A673 (cell line): ENCODE data around the gene KANK4. TPM values are rescaled to one million over a fixed set of nuclear protein-coding genes. Genes with fewer than 3 reads are reported as not detected.

Source experiments
- BruUV-seq: library from RNA; stranded (reverse); fragments of 400-500 nt; replicated peaks from 2 replicates; lab custom pipeline; 2021; lab: Mats Ljungman, UMichigan
- CTCF ChIA-PET: fragments of 300-600 bp; sonication (Branson Sonifier 250); formaldehyde crosslinking; loops from one replicate; lab custom pipeline; 2022; ENCODE audit warnings: antibody characterized with exemption; lab: Charles Lee
- POLR2A ChIA-PET: fragments of 300-600 bp; sonication (Branson Sonifier 250); formaldehyde crosslinking; loops from one replicate; lab custom pipeline; 2022; ENCODE audit warnings: antibody characterized with exemption; ENCODE audit not compliant: low non-redundant PET; lab: Charles Lee
- DNase-seq: peaks from one replicate; pipeline ENCODE4 v3.0.0-alpha.2; 2015; ENCODE audit warnings: low spot score
- H3K27ac ChIP-seq: fragments of 200-600 bp; sonication (generic); 2 replicates; pipeline ENCODE4 v1.5.1; 2016; ENCODE audit warnings: mixed run types, low read depth, mild to moderate bottlenecking, mixed read lengths, antibody characterized with exemption, low read length; ENCODE audit not compliant: poor library complexity, severe bottlenecking
- H3K27me3 ChIP-seq: fragments of 200-600 bp; sonication (generic); replicated peaks from 2 replicates; pipeline ENCODE4 v1.6.1; 2017; ENCODE audit warnings: mixed run types, low read depth, mild to moderate bottlenecking, mixed read lengths, antibody characterized with exemption, low read length; ENCODE audit not compliant: insufficient read depth, poor library complexity
- H3K36me3 ChIP-seq: fragments of 200-600 bp; sonication (generic); 2 replicates; pipeline ENCODE4 v1.6.1; 2016; ENCODE audit warnings: mixed run types, mild to moderate bottlenecking, mixed read lengths, antibody characterized with exemption, low read length; ENCODE audit not compliant: insufficient read depth, poor library complexity, severe bottlenecking
- H3K4me1 ChIP-seq: fragments of 200-600 bp; sonication (generic); 2 replicates; pipeline ENCODE4 v1.6.1; 2017; ENCODE audit warnings: mixed run types, mild to moderate bottlenecking, mixed read lengths, antibody characterized with exemption, low read length; ENCODE audit not compliant: insufficient read depth, poor library complexity, severe bottlenecking
- H3K4me3 ChIP-seq: fragments of 200-600 bp; sonication (generic); 2 replicates; pipeline ENCODE4 v1.5.1; 2016; ENCODE audit warnings: low read depth, mixed run types, mild to moderate bottlenecking, mixed read lengths, low read length; ENCODE audit not compliant: poor library complexity, severe bottlenecking
- H3K9me3 ChIP-seq: fragments of 200-600 bp; sonication (generic); 2 replicates; pipeline ENCODE4 v1.6.1; 2016; ENCODE audit warnings: mixed run types, low read depth, mild to moderate bottlenecking, mixed read lengths, antibody characterized with exemption, low read length; ENCODE audit not compliant: poor library complexity, severe bottlenecking
- EZH2 ChIP-seq: fragments of 200-600 bp; sonication (generic); IDR thresholded peaks from 2 replicates; pipeline ENCODE4 v1.6.1; 2017; ENCODE audit warnings: borderline replicate concordance, low read depth, mild to moderate bottlenecking, mixed read lengths, antibody characterized with exemption, low read length; ENCODE audit not compliant: poor library complexity, severe bottlenecking
- intact Hi-C: fragments of 100-400 bp; cut with micrococcal nuclease; formaldehyde crosslinking; loops from one replicate; pipeline ENCODE4 v1.10.0; 2022; ENCODE audit not compliant: unreplicated experiment
- total RNA-seq: library from RNA; stranded (reverse); gene quantifications from 2 replicates; pipeline ENCODE4 v1.2.3, GENCODE V29; 2021
- TF ChIP-seq, protein P1 (sequence below): fragments of 300-800, 200-600 bp; sonication (generic); conservative IDR thresholded peaks from 2 replicates; pipeline ENCODE4 v1.5.1; 2017; ENCODE audit warnings: low read depth, mild to moderate bottlenecking, antibody characterized with exemption, low read length, moderate library complexity, mixed read lengths

Gene KANK4
- total RNA-seq, 1 experiment from 2014 or later = 0.24 TPM

- Histone ChIP-seq H3K27ac (no peak overlapping the region), H3K4me3 (no peak overlapping the region), H3K36me3 (no peaks in the 10 kb centered on the region), H3K4me1 (no peaks in the 10 kb centered on the region), H3K27me3 (no peaks in the 10 kb centered on the region), H3K9me3 (no peaks in the 10 kb centered on the region)
- ChIA-PET POLR2A (no interaction called here), CTCF (no interaction called here)
- no peak for DNase-seq
- TF ChIP-seq EZH2 = no peak
- TF ChIP-seq, protein P1, sequence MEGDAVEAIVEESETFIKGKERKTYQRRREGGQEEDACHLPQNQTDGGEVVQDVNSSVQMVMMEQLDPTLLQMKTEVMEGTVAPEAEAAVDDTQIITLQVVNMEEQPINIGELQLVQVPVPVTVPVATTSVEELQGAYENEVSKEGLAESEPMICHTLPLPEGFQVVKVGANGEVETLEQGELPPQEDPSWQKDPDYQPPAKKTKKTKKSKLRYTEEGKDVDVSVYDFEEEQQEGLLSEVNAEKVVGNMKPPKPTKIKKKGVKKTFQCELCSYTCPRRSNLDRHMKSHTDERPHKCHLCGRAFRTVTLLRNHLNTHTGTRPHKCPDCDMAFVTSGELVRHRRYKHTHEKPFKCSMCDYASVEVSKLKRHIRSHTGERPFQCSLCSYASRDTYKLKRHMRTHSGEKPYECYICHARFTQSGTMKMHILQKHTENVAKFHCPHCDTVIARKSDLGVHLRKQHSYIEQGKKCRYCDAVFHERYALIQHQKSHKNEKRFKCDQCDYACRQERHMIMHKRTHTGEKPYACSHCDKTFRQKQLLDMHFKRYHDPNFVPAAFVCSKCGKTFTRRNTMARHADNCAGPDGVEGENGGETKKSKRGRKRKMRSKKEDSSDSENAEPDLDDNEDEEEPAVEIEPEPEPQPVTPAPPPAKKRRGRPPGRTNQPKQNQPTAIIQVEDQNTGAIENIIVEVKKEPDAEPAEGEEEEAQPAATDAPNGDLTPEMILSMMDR = no peak
- intact Hi-C loops = no loop called here
- no TSS peak for BruUV-seq
Observed at GRCh38 chr1:62230718-62231117, 88.5 kb downstream of the KANK4 start.

- POLR2A ChIA-PET = no interaction called here
- BruUV-seq = no TSS peak
Observed at GRCh38 chr1:62229932-62230331, 89.3 kb downstream of the KANK4 start.

GRCh38 chr1:62229468-62229867 lies 89.8 kb downstream of the KANK4 start:
- no peak overlapping the region for H3K27ac ChIP-seq
- ChIA-PET POLR2A (no interaction called here), CTCF (no interaction called here)
- H3K4me3 ChIP-seq = no peak overlapping the region
- TF ChIP-seq EZH2 = no peak
- TF ChIP-seq, protein P1 = no peak
- no peaks in the 10 kb centered on the region for H3K36me3 ChIP-seq
- no TSS peak for BruUV-seq
- H3K4me1 ChIP-seq = no peaks in the 10 kb centered on the region
- no peak for DNase-seq
- no peaks in the 10 kb centered on the region for H3K27me3 ChIP-seq
- no peaks in the 10 kb centered on the region for H3K9me3 ChIP-seq
- intact Hi-C loops = no loop called here

More at GRCh38 chr1:62229932-62230331, 89.3 kb downstream of the KANK4 start:
- no peak for DNase-seq
- TF ChIP-seq EZH2 = no peak
- TF ChIP-seq, protein P1 = no peak
- Histone ChIP-seq H3K9me3 (no peaks in the 10 kb centered on the region), H3K4me3 (no peak overlapping the region), H3K27ac (no peak overlapping the region), H3K27me3 (no peaks in the 10 kb centered on the region), H3K36me3 (no peaks in the 10 kb centered on the region), H3K4me1 (no peaks in the 10 kb centered on the region)
- CTCF ChIA-PET = no interaction called here
- intact Hi-C loops = no loop called here
